ENCODE results near the gene SYNJ2.

SYNJ2 gene

DNA sequence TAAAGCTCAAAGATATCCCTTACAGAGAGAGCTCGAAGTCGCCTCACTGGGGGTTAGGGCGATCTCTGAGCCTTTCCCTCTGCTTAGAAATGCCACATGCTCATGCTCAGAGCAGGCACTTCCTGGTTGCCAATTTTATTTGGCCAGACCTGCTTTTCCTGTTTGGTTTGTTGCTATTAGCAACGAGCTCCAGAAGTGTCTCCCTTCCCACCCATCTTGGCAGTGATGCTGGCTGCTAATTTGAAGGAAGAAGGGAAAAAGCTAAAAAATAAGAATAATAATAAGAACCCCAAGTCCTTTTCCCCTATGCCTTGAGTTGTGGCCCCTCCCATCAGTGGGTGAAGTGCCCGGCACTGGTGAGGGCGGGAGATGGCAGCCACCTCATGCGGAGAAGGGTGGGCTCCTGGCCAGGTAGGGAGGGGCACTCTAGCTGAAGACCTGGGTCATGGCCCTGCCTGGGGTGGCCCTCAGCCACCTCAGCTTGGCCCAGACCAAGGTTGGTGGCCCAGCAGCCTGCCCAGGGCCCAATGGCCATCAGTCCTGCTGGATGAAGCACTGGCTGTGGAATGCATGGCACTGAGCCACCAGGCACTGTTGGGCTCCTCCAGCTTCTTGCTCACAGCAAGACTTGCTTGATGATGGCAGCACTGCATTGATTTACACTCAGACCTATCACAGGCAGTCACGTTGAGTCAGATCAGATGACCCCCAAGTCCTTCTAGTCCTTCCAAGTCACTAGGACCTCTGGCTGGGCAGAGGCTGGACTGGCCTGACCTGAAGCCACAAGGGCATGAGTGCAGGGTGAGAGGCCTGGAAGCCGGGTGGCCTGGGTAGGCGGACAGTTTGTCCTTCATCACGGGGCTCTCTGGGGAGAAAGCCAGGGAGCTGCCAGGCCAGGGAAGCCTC is 79.0 kb downstream of the SYNJ2 start:
- Mint-ChIP-seq H3K27me3 (no peaks in the 10 kb centered on the region), H3K4me3 (no peak overlapping the region), H3K4me1 (ENCODE audit: low read depth) (peaks cover 40% of the 10 kb centered on the region), H3K27ac (no peak overlapping the region), H3K36me3 (ENCODE audit: low read depth) (peaks cover 76% of the 10 kb centered on the region), H3K9me3 (no peaks in the 10 kb centered on the region)
- no peak for DNase-seq

DNA sequence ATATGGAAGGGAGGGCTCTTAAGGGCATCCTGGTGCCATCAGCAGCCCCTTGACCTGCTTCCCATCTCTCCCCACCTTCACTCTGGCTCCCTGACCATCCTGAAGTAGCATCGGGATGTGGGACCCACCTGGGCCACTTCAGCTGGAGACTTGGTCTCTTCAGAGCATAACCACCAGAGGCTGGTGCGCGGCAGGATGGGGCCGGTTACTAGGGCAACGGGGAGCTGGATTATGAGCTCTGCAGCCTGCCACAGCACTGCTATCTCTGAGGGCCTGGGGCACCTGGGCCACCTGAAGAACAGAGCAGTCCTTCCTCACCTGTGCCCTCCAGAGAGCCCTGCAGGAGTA is 79.7 kb downstream of the SYNJ2 start:
- no peak for DNase-seq
- Mint-ChIP-seq H3K36me3 (ENCODE audit: low read depth) (peaks cover 77% of the 10 kb centered on the region), H3K4me1 (ENCODE audit: low read depth) (peaks cover 34% of the 10 kb centered on the region), H3K9me3 (no peaks in the 10 kb centered on the region), H3K4me3 (no peak overlapping the region), H3K27ac (no peak overlapping the region), H3K27me3 (no peaks in the 10 kb centered on the region)

DNA sequence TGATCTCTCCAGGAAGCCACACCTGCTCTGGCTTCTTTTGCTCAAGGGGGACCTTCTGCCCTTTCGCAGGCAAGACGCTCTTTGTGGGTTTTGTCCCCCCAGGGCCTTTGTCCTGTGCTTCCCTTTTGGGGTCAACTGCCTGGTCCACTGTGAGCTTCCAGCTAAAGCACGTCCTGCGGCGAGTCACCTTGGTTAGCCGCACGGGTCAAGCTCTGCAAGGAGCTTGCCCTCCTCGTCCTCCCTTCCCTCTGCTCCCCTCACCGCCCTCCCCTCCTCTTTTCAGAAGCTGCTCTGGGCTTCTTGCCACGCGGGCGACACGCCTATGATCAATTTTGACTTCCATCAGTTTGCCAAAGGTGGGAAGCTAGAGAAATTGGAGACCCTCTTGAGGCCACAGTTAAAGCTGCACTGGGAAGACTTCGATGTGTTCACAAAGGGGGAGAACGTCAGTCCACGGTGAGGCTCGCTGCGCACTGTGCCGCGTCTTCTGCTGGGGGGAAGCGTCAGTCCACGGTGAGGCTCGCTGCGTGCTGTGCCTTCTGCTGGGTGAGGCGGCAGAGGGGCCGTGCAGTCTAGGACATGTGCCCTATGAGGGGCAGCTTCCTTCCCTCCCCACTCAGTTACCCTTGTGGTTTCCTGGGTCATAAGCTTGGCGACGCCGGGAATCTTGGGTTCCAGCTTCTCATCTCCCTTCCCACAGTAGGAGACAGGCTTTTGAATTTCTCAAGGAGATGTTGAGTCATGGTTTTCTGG is 80.2 kb downstream of the SYNJ2 start:
- Mint-ChIP-seq H3K27me3 (no peaks in the 10 kb centered on the region), H3K9me3 (no peaks in the 10 kb centered on the region), H3K27ac (no peak overlapping the region), H3K4me3 (no peak overlapping the region), H3K36me3 (ENCODE audit: low read depth) (peaks cover 77% of the 10 kb centered on the region), H3K4me1 (ENCODE audit: low read depth) (peaks cover 28% of the 10 kb centered on the region)
- no peak for DNase-seq

DNA sequence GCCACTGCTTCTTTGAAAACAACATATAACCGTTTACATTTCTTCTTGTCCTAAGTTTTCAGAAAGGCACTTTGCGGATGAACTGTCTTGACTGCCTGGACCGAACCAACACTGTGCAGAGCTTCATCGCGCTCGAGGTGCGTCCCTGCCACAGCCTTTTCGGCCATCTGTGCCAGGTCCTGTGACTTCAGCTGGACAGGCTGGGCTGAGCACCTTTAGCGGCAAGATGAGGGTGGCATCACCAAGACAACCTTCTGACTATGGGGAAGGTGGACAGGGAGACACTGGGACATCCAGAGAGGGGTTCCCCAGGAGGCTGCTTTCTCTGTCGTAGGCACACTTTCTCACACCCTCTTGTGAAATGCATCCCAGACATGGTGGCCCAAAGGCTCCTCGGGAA is 82.1 kb downstream of the SYNJ2 start:
- no peak overlapping the region for H3K4me3 Mint-ChIP-seq
- H3K36me3 Mint-ChIP-seq (ENCODE audit: low read depth), result peaks cover 79% of the 10 kb centered on the region
- H3K27me3 Mint-ChIP-seq, result no peaks in the 10 kb centered on the region
- no peak for DNase-seq
- no peaks in the 10 kb centered on the region for H3K9me3 Mint-ChIP-seq
- no peak overlapping the region for H3K27ac Mint-ChIP-seq
- H3K4me1 Mint-ChIP-seq (ENCODE audit: low read depth), result peaks cover 15% of the 10 kb centered on the region

DNA sequence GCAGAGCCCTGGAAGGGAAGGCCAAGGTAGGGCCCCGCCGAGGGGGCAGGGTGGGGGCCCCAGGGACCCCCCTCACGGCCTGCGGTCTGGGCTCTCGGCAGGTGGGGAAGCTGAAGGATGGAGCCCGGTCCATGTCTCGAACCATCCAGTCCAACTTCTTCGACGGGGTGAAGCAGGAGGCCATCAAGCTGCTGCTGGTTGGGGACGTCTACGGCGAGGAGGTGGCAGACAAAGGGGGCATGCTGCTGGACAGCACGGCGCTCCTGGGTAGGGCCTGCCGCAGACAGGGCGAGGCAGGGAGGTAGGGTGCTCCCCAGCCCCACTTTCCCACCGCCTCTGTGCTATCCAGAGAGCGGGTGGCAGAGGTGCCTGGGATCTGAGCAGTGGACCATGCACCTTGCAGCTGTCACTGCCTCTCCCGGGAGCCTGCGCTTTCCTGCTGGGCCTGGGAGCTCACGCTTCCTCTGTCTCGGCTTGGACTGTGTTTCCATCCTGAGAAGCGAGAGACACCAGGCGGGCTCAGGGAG is 83.1 kb downstream of the SYNJ2 start:
- H3K27me3 Mint-ChIP-seq, result no peaks in the 10 kb centered on the region
- peaks cover 22% of the 10 kb centered on the region for H3K4me1 Mint-ChIP-seq (ENCODE audit: low read depth)
- no peak overlapping the region for H3K27ac Mint-ChIP-seq
- DNase-seq, result no peak
- no peak overlapping the region for H3K4me3 Mint-ChIP-seq
- H3K9me3 Mint-ChIP-seq, result no peaks in the 10 kb centered on the region
- H3K36me3 Mint-ChIP-seq (ENCODE audit: low read depth), result peaks cover 82% of the 10 kb centered on the region

DNA sequence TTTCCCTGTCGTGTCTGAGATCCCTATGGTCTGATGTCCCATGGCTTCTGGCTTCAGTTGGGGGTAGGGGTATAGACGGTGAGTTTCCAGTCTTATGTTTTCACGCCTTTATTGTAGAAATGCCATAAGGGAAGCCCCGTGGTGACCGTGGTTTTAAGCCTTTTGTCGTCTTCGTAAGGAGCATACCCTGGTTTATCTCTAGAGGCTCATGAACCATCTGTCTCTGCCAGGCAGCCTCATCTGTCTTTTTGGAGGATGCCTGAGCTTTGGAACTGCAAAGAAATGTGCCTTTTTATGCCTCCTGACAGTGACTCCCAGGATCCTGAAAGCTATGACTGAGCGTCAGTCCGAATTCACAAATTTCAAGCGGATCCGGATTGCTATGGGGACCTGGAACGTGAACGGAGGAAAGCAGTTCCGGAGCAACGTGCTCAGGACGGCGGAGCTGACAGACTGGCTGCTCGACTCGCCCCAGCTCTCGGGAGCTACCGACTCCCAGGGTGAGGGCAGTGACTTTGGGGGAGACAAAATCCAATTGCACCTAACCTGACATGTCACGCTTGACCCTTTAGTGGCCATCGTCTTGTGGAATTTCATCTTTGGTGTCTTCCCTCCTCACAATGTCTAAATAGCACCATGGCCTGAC is 84.6 kb downstream of the SYNJ2 start:
- Mint-ChIP-seq H3K4me3 (no peak overlapping the region), H3K36me3 (ENCODE audit: low read depth) (peaks cover 84% of the 10 kb centered on the region), H3K27ac (no peak overlapping the region), H3K9me3 (no peaks in the 10 kb centered on the region), H3K27me3 (no peaks in the 10 kb centered on the region), H3K4me1 (ENCODE audit: low read depth) (peaks cover 25% of the 10 kb centered on the region)
- DNase-seq, result no peak

DNA sequence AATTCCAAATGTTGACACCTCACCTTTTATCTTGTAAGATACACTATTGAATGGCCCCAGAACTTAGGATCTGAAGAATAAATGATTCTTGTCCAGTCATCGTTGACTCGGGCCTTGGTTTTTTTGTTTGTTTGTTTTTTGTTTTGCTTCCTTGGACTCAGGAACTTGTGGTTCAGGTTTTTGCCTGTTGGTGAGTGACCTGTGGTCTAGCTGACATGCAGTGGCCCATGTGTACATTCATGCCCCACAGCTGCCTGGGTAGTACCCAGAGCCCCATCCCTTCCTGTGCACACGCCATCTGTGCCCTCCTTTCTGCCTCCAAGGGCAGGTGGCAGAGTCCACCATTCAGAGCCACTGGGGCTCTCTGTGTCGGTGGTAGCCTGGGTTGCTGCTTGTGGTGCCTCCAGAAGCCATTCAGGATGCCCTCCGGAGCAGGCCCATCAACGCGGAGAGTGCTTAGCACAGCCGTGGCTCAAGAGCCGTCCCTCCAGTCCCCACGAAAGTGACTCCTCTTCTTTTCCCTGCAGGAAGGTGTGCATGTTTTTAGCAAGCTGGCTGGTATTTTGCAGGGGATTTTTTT is 85.9 kb downstream of the SYNJ2 start:
- Mint-ChIP-seq H3K27me3 (no peaks in the 10 kb centered on the region), H3K9me3 (no peaks in the 10 kb centered on the region), H3K4me3 (no peak overlapping the region), H3K36me3 (ENCODE audit: low read depth) (peaks cover 84% of the 10 kb centered on the region), H3K4me1 (ENCODE audit: low read depth) (peaks cover 31% of the 10 kb centered on the region), H3K27ac (no peak overlapping the region)
- DNase-seq, result no peak

DNA sequence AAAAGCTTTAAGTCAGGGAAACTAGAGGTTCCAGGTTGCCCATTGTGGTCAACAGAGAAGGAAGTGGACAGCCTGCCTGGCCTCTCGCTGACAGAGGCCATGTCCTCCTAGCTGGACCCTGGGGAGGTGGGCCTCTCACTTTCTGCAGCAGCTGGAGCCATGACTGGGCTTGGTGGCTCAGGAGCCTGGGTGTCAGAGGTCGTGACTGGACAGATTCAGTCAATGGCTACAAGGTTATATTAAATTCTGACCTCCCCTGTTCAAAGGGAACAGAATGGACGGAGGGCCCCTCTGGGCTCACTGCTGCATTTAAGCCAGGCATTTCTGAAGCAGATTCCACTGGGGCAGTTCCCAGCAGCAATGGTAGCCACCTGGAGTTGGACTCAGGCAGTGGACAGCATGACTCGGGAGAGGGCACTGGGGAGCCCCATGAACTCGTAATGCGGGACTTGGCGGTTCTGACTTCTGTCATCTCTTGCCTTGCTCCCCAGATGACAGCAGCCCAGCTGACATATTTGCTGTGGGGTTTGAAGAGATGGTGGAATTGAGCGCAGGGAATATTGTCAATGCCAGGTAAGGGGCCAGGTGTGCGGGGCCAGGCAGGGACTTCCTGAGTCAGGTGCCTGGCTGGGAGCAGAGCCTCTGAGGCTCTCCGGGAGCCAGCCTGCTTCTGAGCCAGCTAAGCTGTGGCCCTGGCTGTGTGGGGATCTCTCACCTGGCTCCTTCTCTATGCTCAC is 86.7 kb downstream of the SYNJ2 start:
- Mint-ChIP-seq H3K36me3 (ENCODE audit: low read depth) (peaks cover 78% of the 10 kb centered on the region), H3K27me3 (no peaks in the 10 kb centered on the region), H3K9me3 (no peaks in the 10 kb centered on the region), H3K4me3 (no peak overlapping the region), H3K4me1 (ENCODE audit: low read depth) (peaks cover 31% of the 10 kb centered on the region), H3K27ac (peak overlapping the region; percentile 76)
- no peak for DNase-seq

DNA sequence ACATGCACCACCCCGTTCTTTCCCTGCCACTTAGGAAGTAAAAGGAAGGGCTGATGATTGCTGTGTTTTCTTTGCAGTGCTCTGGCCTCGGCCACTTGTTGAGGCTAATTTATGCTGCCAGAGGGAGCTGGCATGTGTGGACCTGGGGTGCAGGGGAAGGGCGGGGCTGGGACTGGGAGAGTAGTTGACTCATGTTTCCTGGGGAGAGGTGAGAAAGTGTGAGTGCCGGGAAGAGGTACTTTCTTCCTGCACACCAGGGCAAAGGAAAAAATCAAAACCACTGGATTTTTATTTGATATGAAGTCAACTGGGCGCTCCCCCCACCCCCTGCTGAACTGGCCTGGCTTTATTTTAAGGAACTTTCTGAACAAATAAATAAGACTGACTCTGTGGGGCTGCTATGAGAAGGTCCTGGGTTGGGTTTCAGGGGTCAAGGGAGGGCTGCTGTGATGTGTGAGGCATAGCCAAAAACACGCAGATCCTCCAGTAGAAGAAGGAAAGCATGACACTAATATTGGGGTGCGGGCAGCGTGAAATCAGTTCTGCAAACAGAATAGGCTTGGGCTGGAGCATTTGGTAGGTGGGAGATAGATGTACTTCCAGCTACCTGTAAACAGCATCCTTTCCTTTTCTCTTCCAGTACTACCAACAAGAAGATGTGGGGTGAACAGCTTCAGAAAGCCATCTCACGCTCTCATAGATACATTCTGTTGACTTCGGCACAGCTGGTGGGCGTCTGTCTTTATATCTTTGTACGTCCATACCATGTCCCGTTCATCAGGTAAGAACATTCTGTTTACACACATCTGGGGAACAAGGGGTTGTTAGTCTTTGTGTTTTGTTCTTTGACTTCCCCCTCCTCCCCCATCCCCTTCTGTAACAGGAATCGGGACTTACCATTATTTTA is 87.5 kb downstream of the SYNJ2 start:
- Mint-ChIP-seq H3K4me1 (ENCODE audit: low read depth) (peaks cover 31% of the 10 kb centered on the region), H3K27me3 (no peaks in the 10 kb centered on the region), H3K4me3 (no peak overlapping the region), H3K36me3 (ENCODE audit: low read depth) (peaks cover 79% of the 10 kb centered on the region), H3K9me3 (no peaks in the 10 kb centered on the region), H3K27ac (peak overlapping the region; percentile 76)
- DNase-seq, result no peak

DNA sequence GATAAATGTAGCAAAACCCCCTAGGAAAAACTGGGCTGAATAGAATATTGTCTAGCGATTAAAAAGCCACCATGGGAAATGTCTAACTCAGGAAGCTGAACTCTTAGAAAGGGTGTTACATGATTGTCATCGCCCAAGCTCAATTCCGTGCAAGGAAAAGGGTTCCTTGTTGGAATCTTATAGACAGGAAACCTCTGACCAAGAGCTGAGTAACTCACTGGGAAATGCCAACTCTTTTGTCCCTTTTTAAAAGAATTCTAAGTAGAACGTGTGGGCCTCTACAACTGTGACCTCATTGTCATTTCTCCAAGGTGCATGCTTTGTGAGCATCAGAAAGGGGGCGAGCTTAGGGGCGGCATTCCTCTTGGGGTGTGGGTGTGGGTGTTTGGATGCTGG is 88.1 kb downstream of the SYNJ2 start:
- Mint-ChIP-seq H3K4me1 (ENCODE audit: low read depth) (peaks cover 31% of the 10 kb centered on the region), H3K27me3 (no peaks in the 10 kb centered on the region), H3K4me3 (no peak overlapping the region), H3K36me3 (ENCODE audit: low read depth) (peaks cover 82% of the 10 kb centered on the region), H3K27ac (peak overlapping the region; percentile 76), H3K9me3 (no peaks in the 10 kb centered on the region)
- no peak for DNase-seq

DNA sequence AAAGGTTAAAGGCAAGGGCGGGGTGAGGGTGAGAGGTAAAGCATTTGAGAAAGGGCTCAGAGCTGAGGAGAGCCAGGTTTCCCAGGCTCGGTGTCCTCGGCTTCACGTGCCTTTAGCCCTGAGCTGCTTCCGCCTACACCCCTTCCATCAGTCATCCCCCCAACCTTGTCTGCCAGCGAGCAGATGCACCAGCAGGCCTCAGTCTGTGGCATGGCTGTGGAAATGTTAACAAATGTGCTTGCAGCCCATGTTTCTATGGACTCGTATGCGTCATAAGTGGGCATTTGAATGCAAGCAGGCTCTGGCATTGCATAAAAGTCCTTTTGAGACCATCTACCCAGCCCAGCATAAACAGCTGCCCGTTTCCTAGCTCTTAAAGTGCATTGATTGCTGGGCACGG is 88.8 kb downstream of the SYNJ2 start:
- Mint-ChIP-seq H3K4me1 (ENCODE audit: low read depth) (peaks cover 31% of the 10 kb centered on the region), H3K4me3 (no peak overlapping the region), H3K36me3 (ENCODE audit: low read depth) (peaks cover 88% of the 10 kb centered on the region), H3K27me3 (no peaks in the 10 kb centered on the region), H3K9me3 (no peaks in the 10 kb centered on the region), H3K27ac (peak overlapping the region; percentile 76)
- no peak for DNase-seq

DNA sequence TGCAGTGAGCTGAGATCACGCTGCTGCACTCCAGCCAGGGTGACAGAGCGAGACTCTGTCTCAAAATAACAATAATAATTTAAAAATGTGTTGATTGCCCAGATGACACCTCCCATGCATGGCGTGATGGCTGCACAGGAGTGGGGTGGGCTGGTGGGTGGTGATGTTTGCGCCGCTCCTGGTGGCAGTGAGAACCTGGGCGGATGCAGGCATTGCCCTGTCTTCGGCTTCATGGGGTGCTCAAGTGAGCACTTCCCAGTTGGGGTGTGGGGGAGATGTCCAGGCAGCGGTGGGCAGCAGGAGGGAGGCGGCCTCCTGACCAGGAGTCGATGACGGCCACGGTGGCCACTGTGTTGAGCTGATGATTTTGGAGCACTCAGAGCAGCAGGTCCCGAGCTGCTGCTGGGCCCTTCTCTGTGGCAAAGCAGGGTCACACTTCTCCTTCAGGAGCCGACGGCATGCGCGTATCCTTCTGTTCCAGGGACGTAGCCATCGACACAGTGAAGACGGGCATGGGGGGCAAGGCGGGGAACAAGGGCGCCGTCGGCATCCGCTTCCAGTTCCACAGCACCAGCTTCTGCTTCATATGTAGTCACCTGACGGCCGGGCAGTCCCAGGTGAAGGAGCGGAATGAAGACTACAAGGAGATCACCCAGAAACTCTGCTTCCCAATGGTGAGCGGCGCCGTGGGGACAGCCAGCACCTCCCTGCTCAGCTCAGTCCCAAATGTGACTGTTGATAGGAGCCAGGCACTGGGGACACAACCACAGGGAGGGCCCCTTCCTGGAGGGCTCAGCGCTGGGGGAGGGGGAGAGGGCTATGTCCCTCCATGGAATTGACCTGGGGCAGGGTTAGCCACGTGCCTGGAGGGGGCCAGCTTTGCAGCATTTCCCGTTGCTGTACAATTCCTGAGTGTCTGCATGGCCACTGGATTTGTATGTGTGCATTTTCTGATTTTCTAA is 89.7 kb downstream of the SYNJ2 start:
- Mint-ChIP-seq H3K4me1 (ENCODE audit: low read depth) (peaks cover 31% of the 10 kb centered on the region), H3K4me3 (no peak overlapping the region), H3K27ac (no peak overlapping the region), H3K36me3 (ENCODE audit: low read depth) (peaks cover 88% of the 10 kb centered on the region), H3K27me3 (no peaks in the 10 kb centered on the region), H3K9me3 (no peaks in the 10 kb centered on the region)
- no peak for DNase-seq

All from activated T-cell treated with anti-CD3 and anti-CD28 coated beads, Interleukin-2, amount 50 U/mL, for 24 hours (primary cell).